Epidermal melanocyte (primary cell): Measurements from ENCODE around the gene TRIM10.

ENCODE experiments used
- DNase-seq: peaks from one replicate; pipeline ENCODE4 v3.0.0; 2011; ENCODE audit warnings: low spot score; ENCODE audit not compliant: insufficient read length

The TRIM10 gene, protein sequence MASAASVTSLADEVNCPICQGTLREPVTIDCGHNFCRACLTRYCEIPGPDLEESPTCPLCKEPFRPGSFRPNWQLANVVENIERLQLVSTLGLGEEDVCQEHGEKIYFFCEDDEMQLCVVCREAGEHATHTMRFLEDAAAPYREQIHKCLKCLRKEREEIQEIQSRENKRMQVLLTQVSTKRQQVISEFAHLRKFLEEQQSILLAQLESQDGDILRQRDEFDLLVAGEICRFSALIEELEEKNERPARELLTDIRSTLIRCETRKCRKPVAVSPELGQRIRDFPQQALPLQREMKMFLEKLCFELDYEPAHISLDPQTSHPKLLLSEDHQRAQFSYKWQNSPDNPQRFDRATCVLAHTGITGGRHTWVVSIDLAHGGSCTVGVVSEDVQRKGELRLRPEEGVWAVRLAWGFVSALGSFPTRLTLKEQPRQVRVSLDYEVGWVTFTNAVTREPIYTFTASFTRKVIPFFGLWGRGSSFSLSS

DNA sequence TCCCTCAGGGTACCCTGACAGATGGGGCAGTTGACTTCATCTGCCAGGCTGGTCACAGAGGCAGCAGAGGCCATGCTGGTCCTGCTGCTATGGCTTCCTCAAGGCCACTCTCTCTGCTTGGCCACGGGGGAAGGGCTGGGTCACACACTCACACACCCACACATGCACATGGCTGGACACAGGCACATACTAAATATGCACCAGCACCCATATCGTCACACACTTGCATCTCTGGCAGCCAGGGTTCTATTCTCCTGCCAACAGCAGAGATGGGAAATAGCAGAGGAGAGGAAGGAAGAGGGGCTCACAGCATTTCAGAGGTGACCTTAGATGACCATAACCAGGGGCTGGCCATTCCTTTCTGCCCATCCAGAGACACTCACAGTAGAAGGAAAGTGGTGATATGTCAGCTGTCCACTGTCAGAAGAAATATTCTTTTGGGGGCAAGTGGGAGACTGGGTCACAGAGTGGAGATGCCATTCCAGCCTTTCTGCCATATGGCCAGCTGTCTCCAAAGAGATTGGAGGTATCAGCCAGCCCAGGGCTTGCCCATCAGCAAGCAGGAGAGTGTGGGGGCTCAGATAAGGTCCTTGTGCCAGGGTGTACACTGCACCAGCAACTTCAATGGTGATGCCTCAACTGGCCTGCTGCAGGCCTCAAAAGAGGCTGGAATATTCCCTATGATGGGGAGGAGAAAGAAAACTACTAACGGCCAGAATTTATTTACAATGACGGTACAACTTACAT is at the start of gene TRIM10:
TRIM10 (minus strand) TSS at position 427 of the 747 bp plus-strand sequence; CDS start at position 74, 353 bp downstream.
- no peak for DNase-seq

DNA sequence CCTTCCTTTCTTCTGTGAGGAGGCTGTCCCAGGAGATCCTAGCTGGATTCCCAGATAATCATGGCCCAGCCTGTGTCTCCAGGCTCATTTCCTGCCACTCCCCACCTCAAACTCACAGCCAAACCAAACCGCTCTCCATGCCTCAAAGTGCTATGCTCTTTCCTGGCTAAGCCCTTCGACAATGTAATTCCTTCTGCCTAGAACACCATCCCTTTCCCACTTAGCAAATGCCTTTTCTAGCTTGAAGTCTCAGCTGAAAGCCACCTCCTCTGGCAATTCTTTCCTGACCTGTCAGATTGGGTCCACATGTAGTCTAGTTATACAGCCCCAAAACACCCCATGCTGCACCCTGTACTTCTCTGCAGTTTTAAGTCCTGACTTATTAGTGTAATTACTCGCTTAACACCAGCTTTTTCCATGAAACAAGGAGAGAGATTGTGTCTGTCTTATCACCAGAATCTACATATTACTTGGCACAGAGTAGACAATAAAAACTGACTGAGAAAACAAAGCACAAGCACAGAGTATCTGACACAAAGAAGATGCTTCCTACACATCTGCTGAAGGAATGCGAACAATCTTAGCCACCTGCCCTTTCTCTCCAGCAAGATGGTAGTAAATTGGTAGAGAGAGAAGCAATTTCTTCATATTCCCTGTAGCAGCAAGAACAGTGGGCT is 46.7 kb upstream of the TRIM10 start:
- no peak for DNase-seq

DNA sequence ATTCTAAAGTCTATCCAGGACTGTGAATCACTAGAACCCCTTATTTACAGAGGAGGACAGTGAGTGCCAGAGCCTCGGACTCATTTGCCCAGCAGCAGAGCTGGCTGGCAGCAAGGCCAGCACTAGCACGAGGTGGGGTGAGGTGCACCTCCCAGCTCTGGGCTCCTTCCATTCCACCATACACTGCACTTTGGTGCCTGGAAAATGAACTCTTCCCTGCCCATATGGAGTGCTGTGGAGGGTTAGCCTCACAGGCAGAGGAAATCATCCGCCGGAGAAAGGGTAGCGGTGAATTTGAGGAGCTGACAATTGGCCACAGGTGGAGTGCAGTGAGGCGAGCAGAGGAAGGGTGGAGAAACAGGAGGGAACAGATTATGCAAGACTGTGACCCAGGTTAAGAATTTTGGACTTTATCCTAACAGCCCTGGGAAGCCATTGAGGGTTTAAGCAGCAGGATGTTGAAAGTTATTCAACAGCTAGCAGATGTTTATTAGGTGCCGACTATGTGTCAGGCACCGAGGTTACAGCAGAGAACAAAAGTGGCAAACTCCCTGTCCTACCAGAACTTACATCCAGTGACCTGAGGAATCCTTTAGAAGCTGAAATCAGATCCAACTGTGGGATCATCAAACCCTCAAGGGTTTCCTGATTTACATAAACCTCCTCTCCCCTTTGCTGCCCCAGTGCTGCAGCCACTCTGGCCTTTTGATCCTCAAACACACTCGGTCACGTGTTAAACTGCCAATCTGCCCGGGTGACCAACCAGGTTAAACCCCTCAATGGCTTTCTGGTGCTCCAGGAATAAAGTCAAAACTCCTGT is 46.0 kb upstream of the TRIM10 start:
- no peak for DNase-seq

DNA sequence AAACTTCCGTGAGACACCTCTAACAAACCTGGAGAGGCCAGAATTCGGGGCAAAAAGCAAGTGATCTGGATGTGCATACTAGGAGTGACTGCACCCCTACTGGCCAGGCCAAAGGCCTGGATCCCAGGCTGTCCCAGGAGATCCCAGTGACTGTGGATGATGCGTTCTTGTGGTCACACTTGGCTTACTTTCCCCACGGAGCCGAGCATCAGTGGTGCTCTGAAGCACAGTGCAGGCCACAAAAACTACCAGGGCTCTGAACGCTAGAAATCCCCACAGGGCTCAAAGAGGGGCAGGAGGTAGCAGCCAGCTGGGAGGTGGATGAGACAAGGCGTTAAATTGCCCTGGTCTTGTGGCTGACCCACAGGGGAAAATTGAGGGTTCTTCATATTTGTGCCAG is 45.1 kb upstream of the TRIM10 start:
- no peak for DNase-seq

DNA sequence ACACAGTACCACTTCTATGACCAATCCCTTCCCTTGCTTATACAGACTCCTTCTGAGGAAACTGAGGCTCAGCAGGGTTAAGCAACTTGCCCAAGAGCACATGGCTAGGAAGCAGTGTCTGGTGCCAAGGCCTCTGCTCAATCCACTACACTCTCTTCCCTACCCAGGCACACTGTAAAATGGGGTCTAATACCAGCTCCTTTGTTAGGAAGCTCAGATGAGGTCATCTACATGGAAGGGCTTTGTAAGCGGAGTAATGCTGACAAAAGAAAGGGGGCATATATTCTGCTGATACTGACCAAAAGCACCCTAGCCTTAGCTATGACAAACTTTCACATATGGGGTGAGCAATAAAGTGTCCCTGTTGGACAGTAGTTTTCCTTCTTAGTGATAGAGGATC is 43.1 kb upstream of the TRIM10 start:
- DNase-seq: no peak

DNA sequence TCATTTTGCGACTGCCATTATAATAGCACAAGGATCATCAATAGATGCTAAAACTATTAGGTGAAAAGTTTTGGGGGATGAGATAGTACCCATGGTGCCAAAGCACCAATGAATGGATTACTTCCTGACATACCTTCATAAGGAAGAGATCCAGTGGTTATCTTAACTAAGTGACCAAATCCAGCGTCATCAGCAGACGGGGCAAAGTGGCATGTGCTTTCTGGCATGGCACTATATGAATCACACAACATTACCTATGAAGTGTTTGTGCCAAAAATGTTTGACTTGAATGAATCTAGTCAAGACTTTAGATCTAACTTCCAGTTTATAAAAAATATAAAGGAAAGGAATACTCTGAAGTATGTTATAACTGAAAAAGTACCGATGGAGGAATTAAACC is 41.4 kb upstream of the TRIM10 start:
- no peak for DNase-seq

DNA sequence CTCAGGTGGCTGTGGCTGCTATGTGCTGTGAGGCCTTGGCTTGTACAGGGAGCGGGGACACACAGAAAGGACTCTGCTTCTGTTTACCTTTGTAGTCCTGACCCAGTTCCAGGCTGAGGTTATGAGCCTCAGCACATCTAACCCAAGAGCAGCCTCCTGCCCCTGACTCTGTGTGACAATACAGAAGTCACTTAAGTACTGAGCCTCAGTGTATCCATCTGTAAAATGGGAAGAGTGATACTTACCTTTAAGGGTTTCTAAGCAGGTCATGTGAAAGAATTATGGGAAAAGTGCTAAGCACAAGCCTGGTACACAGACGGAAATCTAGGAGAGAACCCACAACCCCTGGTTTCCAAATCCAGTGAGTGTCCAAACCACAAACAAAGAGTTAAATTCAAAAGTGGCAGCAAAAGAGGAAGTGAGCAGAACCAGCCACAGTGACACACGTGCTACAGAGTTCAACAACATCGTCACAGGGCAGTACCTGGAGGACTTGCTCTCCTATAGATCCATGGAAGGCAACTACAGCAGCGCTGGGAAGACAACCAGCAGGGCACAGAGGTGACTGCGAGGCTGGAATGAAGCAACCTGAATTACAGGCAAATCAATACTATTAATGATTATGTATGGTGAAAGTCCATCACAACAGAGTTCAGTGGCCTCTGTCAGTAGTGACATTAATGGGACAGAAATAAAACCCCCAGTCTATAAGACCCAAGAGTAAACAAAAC is 39.7 kb upstream of the TRIM10 start:
- DNase-seq: no peak

DNA sequence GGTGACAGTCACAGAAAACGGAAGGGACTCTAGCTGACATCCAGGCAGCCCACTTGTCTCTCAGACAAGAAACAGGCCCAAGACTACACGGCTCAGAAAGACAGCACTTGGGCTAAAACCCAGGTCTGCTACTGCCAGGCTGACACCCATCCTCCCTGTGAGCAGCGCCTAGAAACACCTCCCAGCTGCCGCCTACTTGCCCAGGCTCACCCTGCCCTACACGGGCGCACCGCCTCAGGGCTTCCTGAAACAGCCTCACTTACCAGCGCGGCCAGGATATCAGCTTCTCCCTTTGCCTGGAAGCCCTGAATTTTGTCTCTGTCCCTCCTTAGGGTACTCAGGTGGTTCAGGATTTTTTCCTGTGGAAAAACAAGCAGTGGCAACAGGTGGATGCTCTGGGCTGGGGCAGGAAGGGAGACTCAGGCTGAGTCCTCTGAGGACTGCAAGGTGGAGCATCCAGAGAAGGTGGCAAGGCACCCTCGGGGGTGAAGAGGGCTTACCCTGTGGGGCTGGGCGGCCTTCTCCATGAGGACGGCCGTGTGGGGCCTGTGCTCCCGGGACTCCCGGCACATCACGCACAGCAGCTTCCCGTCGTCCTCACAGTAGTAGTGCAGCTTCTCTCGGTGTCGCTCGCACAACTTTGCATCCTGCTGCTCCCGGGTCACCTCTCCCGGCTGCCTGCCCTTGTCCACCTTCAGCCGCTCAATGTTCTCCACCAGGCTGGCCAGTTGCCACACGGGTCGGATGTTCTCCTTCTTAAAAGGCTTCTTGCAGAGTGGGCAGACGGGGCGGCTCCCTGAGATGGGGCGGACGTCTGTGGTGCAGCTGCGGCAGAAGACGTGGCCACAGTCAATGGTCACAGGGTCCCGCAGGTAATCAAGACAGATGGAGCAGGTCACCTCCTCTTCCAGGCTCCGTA is 37.4 kb upstream of the TRIM10 start:
- DNase-seq: no peak

DNA sequence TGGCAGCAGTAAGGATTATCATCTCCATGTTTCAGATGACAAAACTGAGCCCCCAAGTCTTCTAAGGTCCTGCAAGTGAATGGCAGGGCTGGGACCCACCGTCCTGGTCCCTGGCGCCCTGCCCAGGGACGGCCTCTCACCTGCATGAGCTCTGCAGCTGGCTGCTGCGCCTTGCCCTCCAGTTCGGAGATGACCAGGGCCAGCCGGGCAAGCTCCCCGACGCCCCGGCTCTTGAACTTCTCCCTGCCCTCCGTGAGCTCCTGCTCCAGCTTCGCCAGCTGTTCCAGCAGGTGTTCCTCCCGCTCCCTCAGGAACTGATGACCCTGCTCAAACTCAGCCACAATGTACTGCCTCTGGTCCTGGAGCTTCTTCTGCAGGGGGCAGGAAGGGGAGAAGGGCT is 35.4 kb upstream of the TRIM10 start:
- no peak for DNase-seq

DNA sequence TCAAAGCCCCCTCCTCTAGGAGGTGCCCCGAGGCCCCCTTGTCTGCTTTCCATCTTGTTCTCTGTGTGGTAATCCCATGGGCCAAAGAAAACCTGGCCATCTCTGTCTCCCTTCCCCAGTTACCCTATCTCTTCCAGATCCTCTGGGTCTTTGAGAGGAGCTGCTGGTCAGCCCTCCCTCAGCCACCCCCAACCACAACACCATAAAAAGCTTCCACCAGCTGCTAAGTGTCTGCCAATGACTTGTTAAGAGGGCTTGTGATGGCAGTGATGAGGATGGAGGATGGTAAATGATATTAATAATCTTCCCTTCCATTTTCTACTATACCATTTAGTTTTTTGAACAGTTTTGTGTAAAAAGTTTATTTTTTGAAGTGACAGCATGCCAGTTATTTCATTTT is 34.9 kb upstream of the TRIM10 start:
- no peak for DNase-seq

DNA sequence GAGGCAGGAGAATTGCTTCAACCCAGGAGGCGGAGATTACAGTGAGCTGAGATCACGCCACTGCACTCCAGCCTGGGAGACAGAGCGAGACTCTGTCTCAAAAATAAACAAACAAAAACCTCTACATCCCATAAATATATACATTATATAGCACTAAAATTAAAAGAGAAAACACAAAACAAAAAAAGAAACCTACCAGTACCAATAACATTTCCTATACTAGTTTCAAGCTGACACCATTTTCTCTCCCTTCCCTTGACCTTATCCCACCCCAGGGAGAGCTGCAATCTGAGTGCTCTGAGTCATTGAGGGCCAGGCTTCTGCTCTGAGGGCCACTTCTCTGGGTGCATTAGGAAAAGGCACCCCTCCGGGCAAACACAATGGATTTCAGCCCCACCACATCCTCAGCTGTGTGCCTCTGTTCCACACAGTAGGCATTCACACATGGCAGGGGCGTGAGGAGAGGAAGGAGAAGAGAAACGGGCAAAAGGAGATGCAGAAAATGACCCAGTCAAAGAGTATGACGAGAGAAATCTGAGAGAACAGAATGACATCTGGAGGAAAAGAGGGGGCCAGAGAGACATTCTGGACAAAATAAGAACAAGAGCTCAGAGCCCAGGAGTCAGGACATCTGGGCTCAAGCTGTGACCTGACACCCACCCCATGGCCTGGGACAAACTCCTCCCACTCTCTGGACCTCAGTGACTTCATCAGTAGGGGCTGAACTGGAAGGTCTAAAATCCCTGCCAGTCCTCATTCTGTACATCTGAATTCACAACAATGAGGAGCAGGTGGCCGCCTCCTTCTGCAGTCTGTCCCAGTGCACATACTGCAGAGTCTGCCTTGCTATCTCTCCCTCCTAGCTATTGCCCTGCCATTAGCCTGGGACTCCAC is 34.0 kb upstream of the TRIM10 start:
- no peak for DNase-seq

DNA sequence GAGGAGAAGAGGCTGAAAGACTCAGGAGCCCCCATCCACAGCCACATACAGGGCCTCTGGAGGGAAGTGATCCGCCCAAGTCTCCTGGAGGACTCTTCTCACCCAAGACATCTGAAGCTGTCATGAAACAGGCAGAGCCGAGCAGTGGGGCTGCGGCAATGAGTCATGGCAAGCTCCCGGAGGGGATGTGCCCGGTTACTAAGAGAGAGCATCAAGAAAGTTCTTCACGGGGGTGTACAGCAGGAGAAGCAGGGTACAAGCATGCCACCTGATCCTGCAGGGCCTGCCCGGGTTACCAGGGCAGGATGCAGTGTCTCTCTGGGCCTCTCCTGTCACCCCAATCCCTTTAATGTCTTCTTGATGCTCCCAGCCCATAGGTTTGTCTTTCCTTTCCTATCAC is 31.1 kb upstream of the TRIM10 start:
- DNase-seq: no peak

DNA sequence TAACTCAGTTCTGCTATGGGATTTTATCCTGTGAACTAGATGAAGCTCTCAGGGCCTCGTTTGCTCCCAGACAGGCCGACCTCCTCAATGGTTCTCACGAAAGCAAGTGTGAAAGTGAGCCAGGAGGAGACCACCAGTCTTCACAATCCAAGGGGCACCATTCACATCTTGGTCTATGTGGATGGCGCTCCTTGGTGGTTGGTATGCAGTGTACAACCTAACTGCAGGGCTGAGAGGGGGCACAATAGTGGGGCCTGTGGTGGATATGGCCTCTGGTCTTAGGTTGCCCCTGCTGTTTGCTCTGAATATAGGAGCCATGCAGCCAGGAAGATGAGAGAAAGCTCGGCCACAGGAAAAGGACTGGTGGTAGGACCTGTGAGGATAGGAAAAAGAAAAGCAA is 27.5 kb upstream of the TRIM10 start:
- no peak for DNase-seq

DNA sequence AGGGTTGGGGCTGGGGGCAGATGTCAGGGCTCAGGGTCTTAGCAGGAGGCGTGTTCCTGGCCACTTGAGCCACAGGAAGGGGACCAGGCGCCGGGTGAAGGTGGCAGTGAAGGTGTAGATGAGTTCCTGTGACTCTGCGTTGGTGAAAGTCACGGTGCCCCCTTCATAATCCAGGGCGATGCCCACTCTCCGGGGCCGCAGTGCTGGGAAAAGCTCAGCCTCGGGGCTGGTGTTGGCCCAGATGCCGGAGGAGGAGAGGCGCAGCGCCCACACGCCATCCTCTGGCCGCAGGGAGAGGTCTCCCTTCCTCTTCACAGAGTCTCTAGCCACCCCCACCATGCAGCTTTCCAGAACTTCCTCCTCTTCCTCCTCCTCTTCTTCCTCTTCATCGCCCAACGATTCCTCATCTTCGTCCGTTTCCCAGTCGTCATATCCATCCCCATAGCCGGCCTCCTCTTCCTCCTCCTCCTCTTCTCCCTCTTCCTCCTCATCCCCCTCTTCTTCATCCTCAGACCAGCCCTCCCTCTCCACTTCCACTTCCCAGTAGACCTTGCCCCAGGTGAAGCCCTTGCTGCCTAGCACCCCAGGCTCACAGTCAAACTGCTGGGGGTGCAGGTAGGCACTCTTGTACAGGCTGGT is 25.0 kb upstream of the TRIM10 start:
- DNase-seq: no peak

DNA sequence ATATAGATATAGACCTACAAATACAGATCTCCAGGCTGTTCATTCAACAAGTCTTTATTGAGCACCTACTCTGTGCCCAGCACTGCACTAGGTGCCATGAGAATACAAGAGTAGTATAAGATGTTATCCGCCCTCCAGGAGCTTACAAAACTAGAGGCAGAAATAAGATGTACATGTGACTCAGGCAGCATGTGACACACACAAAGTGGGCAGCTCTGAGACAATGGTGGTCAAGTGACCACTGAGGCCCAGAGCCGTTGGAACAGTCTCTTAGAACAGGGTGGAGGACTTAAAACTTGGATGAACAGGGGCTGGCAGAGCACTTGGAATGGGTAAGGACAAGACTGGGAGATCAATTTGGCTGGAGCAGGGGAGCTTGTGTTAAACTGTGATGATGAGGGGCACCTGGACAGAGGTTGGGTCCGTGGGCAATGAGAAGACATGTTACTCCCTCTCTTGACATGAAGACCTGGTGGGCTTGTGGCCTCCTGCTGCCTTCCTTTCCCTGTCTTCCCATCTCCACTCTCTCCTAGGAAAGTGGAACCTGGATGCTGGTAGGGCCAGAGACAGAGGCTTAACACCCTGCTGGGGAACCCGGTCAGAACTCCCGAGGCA is 23.5 kb upstream of the TRIM10 start:
- no peak for DNase-seq

DNA sequence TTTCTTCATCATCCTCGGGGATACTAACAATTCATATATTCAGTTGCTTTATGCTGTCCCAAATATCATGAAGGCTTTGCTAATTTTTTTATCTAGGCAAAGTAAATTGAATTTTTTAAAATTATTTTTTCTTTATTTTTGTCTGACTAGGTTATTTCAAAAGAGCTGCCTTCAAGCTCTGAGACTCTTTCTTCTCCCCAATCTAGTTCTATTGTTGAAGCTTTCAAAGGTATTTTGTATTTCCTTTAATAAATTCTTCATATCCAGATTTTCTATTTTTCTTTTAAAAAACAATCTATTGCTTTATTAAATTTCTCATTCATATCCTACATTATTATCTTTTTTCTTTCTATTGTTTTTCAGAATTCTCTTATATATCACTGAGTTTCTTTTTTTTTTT is 19.1 kb upstream of the TRIM10 start:
- no peak for DNase-seq

DNA sequence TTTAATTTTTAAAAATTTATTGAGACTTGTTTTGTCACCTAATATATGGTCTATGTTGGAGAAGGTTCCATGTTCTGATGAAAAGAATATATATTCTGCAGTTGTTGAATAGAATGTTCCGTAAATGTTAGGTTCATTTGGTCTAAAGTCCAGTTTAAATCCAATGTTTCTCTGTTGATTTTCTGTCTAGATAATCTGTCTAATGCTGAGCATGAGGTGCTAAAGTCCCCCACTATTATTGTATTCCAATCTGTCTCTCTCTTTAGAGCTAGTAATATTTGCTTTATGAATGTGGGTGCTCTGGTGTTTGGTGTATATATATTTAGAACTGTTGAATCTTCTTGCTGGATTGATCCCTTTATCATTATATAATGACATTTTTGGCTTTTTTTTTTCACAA is 17.8 kb upstream of the TRIM10 start:
- DNase-seq: no peak

DNA sequence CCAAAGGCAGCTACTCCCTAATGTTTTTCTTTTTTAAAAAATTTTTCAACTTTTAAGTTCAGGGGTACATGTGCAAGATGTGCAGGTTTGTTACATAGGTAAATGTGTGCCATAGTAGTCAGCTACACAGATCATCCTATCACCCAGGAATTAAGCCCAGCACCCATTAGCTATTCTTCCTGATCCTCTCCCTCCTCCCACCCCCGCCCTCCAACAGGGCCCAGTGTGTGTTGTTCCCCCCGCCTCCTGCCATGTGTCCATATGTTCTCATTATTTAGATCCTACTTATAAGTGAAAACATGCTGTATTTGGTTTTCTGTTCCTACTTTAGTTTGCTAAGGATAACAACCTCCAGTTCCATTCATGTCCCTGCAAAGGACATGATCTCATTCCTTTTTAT is 14.8 kb upstream of the TRIM10 start:
- no peak for DNase-seq
